ENCODE results near the gene ZCWPW1.
"Not testable (repeated sequence)": the region's sequence is repeated elsewhere in the genome, so short reads cannot be mapped to it uniquely, and the experiment has no call there.

The ZCWPW1 gene

GRCh38 chr7:100449190-100449795 is 20.8 kb upstream of the ZCWPW1 start:
- DNase-seq, result no peak
- in situ Hi-C loops (cut with HindIII; ENCODE audit: low pct_ligation_motif_present, low sequenced_read_pairs), result no loop called here
- Histone ChIP-seq H3K36me3 (replicated peaks) (no peaks in the 10 kb centered on the region), H3K27me3 (replicated peaks) (no peaks in the 10 kb centered on the region), H3K27ac (no peak overlapping the region), H3K4me3 (ENCODE audit: low read depth, low read length) (no peak overlapping the region)
- TF ChIP-seq CTCF (IDR thresholded peaks at IDR 0.05; ENCODE audit: low read depth, low read length, missing control alignments), result no peak

GRCh38 chr7:100447363-100447762 is 18.9 kb upstream of the ZCWPW1 start:
- H3K27ac ChIP-seq; in situ Hi-C loops (cut with HindIII; ENCODE audit: low pct_ligation_motif_present, low sequenced_read_pairs); H3K36me3 ChIP-seq (replicated peaks); H3K27me3 ChIP-seq (replicated peaks); H3K4me3 ChIP-seq (ENCODE audit: low read depth, low read length); DNase-seq: not testable (repeated sequence)

- no peak for TF ChIP-seq CTCF (IDR thresholded peaks at IDR 0.05; ENCODE audit: low read depth, low read length, missing control alignments)
- H3K36me3 ChIP-seq (replicated peaks), result no peaks in the 10 kb centered on the region
- no peak for DNase-seq
- no peak overlapping the region for H3K4me3 ChIP-seq (ENCODE audit: low read depth, low read length)
- no peaks in the 10 kb centered on the region for H3K27me3 ChIP-seq (replicated peaks)
- in situ Hi-C loops (cut with HindIII; ENCODE audit: low pct_ligation_motif_present, low sequenced_read_pairs), result no loop called here
- no peak overlapping the region for H3K27ac ChIP-seq
Observed at GRCh38 chr7:100446040-100446439, 17.5 kb upstream of the ZCWPW1 start.

GRCh38 chr7:100444311-100445278 is 16.1 kb upstream of the ZCWPW1 start:
- Histone ChIP-seq H3K27ac (peak overlapping the region; percentile 33), H3K36me3 (replicated peaks) (no peaks in the 10 kb centered on the region), H3K4me3 (ENCODE audit: low read depth, low read length) (no peak overlapping the region), H3K27me3 (replicated peaks) (no peaks in the 10 kb centered on the region)
- peak; percentile 38 for DNase-seq
- TF ChIP-seq CTCF (IDR thresholded peaks at IDR 0.05; ENCODE audit: low read depth, low read length, missing control alignments), result no peak
- in situ Hi-C loops (cut with HindIII; ENCODE audit: low pct_ligation_motif_present, low sequenced_read_pairs), result no loop called here

- Histone ChIP-seq H3K27me3 (replicated peaks) (no peaks in the 10 kb centered on the region), H3K4me3 (ENCODE audit: low read depth, low read length) (no peak overlapping the region), H3K36me3 (replicated peaks) (no peaks in the 10 kb centered on the region), H3K27ac (no peak overlapping the region)
- in situ Hi-C loops (cut with HindIII; ENCODE audit: low pct_ligation_motif_present, low sequenced_read_pairs), result no loop called here
- DNase-seq, result no peak
- no peak for TF ChIP-seq CTCF (IDR thresholded peaks at IDR 0.05; ENCODE audit: low read depth, low read length, missing control alignments)
Observed at GRCh38 chr7:100443096-100443840, 14.8 kb upstream of the ZCWPW1 start.

All from brain microvascular endothelial cell (primary cell).